NCI-H82 treated with DMSO at 0.1 percent for 48 hours (cell line): Measurements from ENCODE around the gene TEC.
A peak's percentile ranks its signal among the peaks of the same experiment; 100 is the strongest.
"Not testable (repeated sequence)": the region's sequence is repeated elsewhere in the genome, so short reads cannot be mapped to it uniquely, and the experiment has no call there.

Experiments
- DNase-seq: peaks from one replicate; lab custom pipeline; 2025; ENCODE audit not compliant: unreplicated experiment; lab: John Stamatoyannopoulos, UW

Gene TEC

DNA sequence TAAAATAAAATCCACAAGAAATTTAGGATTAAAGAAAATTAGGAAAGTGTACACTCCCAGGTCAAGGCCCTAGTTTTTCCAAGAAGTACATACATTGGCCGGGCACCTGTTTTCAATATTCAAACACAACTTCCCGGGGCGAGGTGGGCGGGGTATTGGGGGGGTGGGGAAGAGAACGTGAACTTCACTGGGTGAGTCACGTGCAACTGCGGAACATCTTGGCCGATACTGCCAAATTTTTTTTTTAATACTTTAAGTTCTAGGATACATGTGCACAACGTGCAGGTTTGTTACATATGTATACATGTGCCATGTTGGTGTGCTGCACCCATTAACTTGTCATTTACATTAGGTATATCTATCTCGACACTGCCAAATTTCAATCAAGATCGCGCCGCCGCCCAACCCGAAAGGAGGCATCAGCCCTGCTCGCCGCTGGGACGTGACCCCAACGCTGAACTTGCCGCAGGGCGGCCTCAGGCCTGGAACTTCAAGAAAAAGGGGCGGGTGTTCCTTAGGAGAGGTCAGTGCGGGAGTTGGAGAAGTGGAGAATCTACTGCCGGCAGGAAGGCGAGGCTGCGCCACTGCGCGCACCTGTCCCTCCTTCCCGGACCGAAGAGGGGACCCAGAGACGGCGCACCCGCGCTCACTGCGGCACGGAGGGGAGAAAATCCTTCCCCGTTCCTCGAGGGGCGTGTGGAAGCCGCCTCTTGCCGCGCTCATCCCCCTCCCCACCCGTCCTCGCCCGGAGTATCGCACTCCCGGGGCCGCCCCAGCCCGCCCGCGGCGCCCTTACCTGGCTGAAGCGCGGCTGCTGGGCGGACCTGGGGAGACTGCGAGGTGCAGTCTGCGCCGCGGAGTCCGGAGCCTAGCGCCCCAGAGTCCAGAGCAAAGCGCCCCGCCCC, at the start of gene TEC:
Gene TEC (minus strand): TSS at position 883 of the 905 bp plus-strand sequence. CDS start 41,224 bp downstream, outside the sequence.
- no peak for DNase-seq

- DNase-seq, result peak; percentile 24
Measured at GRCh38 chr4:48315728-48316630, 46.3 kb upstream of the TEC start.

DNA sequence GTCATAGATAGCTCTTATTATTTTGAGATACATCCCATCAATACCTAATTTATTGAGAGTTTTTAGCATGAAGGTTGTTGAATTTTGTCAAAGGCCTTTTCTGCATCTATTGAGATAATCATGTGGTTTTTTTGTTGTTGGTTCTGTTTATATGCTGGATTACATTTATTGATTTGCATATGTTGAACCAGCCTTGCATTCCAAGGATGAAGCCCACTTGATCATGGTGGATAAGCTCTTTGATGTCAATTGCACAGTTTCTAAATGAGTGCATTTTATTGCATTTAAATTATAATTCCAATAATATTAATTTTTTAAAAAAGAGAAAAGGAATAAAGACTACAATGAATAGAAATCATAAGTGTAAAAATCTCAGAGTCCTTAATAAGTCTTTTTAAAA, 45.1 kb upstream of the TEC start:
- not testable (repeated sequence) for DNase-seq

DNA sequence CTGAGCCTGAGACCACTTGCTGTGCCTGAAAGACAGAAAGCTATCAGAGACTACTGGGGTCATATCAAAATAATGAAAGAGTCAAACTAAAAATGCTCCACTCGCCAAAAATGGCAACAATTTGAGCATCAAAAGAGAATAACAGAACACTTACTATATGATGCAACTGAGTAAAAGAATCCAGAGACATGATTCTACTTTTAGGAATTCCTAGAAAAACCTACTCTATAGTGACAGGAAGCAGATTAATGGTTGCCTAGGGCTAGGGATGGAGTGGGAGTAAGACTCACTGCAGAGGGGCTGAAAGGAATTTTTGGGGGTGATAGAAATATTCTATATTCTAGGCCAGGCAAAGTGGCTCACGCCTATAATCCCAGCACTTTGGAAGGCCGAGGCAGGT, 42.3 kb upstream of the TEC start:
- DNase-seq, result no peak

DNA sequence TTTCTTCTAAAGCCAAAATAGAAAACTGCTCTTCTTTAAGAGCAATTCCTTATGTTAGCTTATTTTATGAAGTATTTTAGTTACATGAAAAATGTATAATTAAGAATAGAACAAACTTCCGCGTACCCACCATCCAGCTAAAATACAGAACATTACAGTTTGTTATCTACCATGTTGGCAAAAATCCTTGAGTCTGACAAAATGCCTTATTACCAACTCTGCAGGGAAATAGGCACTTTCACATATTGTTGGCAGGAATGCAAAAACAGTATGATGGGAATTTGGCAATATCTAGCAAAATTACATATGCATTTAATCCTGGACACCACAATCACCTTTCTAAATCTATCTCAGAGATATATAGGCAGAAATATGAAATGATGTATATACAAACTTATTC, 39.3 kb upstream of the TEC start:
- DNase-seq, result no peak

DNA sequence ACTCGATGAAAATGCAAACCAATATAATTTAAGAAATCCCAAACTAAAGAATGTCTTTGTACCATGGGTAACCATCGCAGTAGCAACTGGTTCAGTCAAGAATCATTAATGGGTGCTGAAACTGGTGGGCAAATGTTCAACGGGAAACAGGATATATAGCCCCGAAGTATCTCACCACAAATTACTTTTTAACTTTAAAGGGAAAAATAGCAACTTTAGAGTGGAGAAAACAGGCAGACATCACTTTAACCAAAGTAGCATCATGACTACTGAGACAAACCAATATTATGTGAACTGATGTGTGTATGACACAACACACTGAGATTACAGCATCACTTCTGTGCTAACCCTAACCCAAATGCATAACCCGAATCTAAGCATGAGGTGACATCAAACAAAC, 37.9 kb upstream of the TEC start:
- DNase-seq, result no peak

GRCh38 chr4:48305508-48305907, 35.9 kb upstream of the TEC start:
- no peak for DNase-seq

DNA sequence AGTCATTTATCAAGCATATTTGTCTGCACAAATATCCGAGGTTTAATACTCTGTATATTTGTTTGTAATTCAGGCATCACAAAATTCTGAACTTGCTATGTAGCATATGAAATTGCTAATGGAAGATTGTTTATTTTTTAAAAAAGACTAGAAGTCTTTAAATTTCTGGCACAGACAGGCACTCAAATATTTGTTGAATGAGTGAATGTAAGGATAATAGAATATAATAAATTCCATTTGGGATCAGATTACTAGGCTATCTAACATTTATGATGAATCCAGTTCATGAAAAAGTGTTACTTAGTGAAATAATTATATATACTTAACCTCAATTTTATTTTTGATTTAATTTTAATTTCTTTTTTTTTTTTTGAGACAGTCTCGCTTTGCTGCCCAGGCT, 30.4 kb upstream of the TEC start:
- DNase-seq, result no peak

GRCh38 chr4:48299560-48299959, 29.9 kb upstream of the TEC start:
- no peak for DNase-seq

DNA sequence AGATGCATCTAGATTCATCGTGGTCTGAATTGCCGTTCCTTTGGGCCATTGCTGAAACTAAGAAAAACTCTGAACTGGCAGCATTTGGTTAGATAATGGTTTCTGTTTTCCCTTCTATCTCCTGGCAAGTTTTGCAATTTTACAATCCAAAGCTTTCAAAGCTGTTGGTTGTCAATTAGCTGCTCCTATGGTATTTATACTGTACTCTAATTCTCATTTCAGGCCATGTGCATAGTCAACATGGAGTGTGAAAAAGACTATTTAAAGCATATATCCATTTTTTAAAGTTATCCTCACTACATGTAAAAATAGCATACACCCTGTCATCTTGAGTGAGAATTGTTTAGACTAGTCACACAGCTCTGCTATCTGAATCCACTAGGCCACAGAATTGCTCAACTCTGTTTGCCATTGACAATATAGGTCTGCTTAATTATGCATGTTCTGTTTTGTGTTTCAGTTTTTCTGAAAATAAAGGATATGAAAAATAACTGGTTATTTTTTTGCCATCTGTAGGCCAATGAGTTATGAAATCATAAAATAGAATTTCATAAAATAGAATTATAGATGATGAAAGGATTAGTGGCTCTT, 27.7 kb upstream of the TEC start:
- DNase-seq, result no peak

- DNase-seq, result no peak
Measured at GRCh38 chr4:48296365-48296764, 26.7 kb upstream of the TEC start.

GRCh38 chr4:48295116-48295515, 25.5 kb upstream of the TEC start:
- no peak for DNase-seq

DNA sequence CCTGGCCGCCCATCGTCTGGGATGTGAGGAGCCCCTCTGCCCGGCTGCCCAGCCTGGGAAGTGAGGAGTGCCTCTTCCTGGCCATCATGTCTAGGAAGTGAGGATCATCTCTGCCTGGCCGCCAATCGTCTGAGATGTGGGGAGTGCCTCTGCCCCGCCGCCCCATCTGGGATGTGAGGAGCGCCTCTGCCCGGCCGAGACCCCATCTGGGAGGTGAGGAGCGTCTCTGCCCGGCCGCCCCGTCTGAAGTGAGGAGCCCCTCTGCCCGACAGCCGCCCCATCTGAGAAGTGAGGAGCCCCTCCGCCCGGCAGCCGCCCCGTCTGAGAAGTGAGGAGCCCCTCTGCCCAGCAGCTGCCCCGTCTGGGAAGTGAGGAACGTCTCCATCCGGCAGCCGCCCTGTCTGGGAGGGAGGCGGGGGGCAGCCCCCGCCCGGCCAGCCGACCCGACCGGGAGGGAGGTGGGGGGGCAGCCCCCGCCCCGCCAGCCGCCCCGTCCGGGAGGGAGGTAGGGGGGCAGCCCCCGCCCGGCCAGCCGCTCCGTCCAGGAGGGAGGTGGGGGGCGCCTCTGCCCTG, 22.7 kb upstream of the TEC start:
- DNase-seq, result not testable (repeated sequence)

DNA sequence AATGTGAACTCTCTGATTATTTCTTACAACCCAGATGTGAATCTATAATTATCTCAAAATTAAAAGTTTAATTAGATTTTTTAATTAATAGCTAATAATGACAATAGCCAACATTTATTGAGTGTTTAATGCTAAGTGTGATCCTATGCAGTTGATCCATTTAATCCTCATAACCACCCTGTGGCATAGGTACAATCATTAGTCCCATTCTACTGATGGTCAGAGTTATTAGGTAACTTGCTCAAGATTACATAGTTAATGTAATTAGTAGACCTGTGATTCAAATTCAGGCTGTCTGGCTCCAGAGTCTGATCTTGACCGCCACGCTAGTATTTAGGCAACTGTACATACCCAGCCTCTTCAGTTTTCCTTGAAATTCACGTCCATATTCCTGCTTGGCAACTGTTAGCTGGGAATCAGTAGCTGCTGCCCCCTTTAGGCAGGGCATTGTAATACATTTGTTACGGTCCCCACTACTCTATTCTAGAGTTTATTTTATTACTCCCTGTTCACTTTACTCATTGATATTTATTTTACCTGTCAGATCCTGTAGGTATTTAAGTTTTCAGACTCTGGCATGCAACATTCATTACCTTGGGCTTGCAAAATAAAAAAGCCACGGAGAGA, 20.6 kb upstream of the TEC start:
- no peak for DNase-seq

- not testable (repeated sequence) for DNase-seq
Measured at GRCh38 chr4:48286060-48286459, 16.4 kb upstream of the TEC start.

DNA sequence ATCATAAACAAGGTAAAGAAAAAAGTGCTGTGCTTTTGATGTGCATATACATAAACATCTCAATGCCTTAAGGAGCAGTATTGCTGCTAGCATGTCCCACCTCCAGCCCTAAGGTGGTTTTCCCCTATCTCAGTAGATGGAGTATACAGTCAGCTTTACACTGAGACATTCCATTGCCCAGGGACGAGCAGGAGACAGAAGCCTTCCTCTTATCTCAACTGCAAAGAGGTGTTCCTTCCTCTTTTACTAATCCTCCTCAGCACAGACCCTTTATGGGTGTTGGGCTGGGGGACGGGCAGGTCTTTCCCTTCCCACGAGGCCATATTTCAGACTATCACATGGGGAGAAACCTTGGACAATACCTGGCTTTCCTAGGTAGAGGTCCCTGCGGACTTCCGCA, 16.0 kb upstream of the TEC start:
- DNase-seq, result not testable (repeated sequence)

DNA sequence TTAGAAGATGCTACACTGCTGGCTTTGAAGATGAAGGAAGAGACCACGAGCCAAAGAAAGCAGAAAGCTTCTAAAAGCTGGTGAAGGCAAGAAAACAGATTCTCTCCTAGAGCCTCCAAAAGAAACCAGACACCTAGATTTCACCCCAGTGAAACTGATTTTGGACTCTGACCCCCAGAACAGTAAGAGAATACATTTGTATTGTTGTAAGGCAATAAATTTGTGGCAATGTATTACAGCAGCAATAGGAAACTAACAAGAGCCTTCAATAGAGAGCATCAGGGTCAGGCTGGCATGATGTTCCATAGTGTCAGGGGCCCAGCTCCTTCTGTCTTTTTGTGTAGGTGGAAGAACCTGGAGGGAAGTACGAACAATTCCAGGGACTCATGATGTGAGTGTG, 6.0 kb upstream of the TEC start:
- DNase-seq, result no peak

GRCh38 chr4:48275247-48275646, 5.6 kb upstream of the TEC start:
- no peak for DNase-seq

GRCh38 chr4:48271626-48272025, 2.0 kb upstream of the TEC start:
- no peak for DNase-seq

DNA sequence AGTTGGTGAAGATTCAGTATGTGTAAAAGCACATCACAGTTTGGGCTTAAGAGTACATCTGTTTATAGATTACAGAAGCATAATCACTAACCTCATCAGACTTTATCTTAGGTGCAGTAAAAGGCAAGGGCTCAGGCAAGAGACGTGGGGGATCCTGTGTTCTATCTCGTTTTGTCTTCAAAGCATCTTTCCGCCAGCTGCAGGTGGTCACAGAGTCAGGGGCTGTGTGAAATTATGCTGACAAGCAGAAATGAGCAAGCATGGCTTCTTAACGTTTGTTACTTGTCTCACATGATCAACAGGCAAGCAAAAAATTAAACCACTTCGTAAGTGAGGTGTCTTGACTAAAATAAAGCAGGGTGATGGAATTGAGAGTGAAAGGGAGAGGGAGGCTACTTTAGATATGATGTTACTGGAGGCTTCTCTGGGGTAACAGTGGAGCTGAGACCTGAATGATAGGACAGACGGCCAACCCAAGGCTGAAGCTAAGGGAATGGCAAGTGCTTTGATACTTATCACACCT, 1.4 kb upstream of the TEC start:
- no peak for DNase-seq

GRCh38 chr4:48270523-48270897, 872 bp upstream of the TEC start:
- no peak for DNase-seq
